ENCODE results near the gene CNTN5. TPM values are rescaled to one million over a fixed set of nuclear protein-coding genes. Genes with fewer than 3 reads are reported as not detected.

CNTN5 gene
- total and polyA plus RNA-seq, 2 donors (not counting 1 experiment from before 2014, with no cell fraction given), result 0.17 TPM; not detected in 1

DNA sequence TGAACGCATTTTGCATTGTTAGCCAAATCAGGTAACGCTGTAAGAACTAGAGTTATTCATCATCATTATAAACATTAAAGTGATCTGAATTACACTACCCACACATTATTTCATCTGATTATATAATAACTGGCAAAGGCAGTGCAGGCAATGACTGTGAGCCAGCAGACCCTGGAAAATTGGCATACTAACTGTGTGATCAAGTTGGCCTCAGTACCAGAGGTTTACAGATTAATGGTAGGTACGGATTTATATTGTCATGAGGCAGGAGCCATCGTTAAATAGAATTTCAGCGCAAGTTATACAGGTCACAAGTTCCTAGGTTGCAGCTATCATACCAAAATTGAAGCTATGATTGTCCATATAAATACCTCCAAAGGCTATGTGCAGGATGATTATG, 225.4 kb downstream of the CNTN5 start:
- no peak overlapping the region for H3K9ac ChIP-seq (ENCODE audit: insufficient read depth, low read length)
- no peak overlapping the region for H3K4me3 ChIP-seq (replicated peaks in 1 of 4; ENCODE audit: control extremely low read depth in 1 of 4, insufficient read depth in 1 of 4, low read depth in 3 of 4, low read length in 4 of 4)
- H4K20me1 ChIP-seq (ENCODE audit: control insufficient read depth, extremely low read depth, insufficient read depth, low read length), result no peaks in the 10 kb centered on the region
- no peaks in the 10 kb centered on the region for H3K4me1 ChIP-seq (ENCODE audit: control insufficient read depth, extremely low read depth, insufficient read depth, low read length)
- H3K36me3 ChIP-seq (ENCODE audit: control insufficient read depth, insufficient read depth, low read length), result no peaks in the 10 kb centered on the region
- no peaks in the 10 kb centered on the region for H3K79me2 ChIP-seq (ENCODE audit: control insufficient read depth, insufficient read depth, low read length)
- H3K27me3 ChIP-seq (ENCODE audit: control insufficient read depth, insufficient read depth, low read length), result no peaks in the 10 kb centered on the region
- TF ChIP-seq, protein P1, sequence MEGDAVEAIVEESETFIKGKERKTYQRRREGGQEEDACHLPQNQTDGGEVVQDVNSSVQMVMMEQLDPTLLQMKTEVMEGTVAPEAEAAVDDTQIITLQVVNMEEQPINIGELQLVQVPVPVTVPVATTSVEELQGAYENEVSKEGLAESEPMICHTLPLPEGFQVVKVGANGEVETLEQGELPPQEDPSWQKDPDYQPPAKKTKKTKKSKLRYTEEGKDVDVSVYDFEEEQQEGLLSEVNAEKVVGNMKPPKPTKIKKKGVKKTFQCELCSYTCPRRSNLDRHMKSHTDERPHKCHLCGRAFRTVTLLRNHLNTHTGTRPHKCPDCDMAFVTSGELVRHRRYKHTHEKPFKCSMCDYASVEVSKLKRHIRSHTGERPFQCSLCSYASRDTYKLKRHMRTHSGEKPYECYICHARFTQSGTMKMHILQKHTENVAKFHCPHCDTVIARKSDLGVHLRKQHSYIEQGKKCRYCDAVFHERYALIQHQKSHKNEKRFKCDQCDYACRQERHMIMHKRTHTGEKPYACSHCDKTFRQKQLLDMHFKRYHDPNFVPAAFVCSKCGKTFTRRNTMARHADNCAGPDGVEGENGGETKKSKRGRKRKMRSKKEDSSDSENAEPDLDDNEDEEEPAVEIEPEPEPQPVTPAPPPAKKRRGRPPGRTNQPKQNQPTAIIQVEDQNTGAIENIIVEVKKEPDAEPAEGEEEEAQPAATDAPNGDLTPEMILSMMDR (conservative IDR thresholded peaks at IDR 0.05 in 1 of 2, IDR thresholded peaks at IDR 0.05 in 1 of 2; ENCODE audit: low read depth in 1 of 2, low read length in 2 of 2), result no peak
- TF ChIP-seq EZH2 (IDR thresholded peaks at IDR 0.05; ENCODE audit: low read length, missing control alignments), result no peak
- H2AFZ ChIP-seq (ENCODE audit: low read length), result no peak overlapping the region
- no peak for DNase-seq (ENCODE audit: low read depth in 2 of 2)
- no peak overlapping the region for H3K4me2 ChIP-seq (ENCODE audit: extremely low read depth, insufficient read depth, low read length)
- no peak overlapping the region for H3K27ac ChIP-seq (ENCODE audit: insufficient read depth, low read length)
- H3K9me3 ChIP-seq (ENCODE audit: control insufficient read depth, insufficient read depth, low read depth, low read length), result no peaks in the 10 kb centered on the region

DNA sequence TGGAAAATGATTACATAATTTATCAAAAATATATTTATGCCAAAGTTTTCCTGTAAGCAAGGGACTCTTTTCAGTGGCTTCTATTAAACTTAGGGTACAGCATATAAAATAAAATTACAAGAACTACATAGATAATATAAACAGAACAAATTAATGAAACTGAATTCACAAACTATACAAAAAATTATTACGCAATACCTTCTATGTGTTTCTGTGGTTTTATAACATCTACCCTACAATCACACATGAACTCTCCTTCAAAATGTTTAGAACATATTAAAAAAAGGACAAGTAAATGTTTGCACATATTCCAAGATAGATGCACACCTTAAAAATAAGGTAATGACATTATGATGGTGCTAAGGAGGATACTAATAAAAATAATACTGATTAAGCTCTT, 235.9 kb downstream of the CNTN5 start:
- no peak overlapping the region for H3K9ac ChIP-seq (ENCODE audit: insufficient read depth, low read length)
- H4K20me1 ChIP-seq (ENCODE audit: control insufficient read depth, extremely low read depth, insufficient read depth, low read length), result no peaks in the 10 kb centered on the region
- no peak overlapping the region for H3K27ac ChIP-seq (ENCODE audit: insufficient read depth, low read length)
- no peaks in the 10 kb centered on the region for H3K36me3 ChIP-seq (ENCODE audit: control insufficient read depth, insufficient read depth, low read length)
- H3K27me3 ChIP-seq (ENCODE audit: control insufficient read depth, insufficient read depth, low read length), result no peaks in the 10 kb centered on the region
- DNase-seq (ENCODE audit: low read depth in 2 of 2), result no peak
- H3K9me3 ChIP-seq (ENCODE audit: control insufficient read depth, insufficient read depth, low read depth, low read length), result no peaks in the 10 kb centered on the region
- H3K79me2 ChIP-seq (ENCODE audit: control insufficient read depth, insufficient read depth, low read length), result no peaks in the 10 kb centered on the region
- no peak overlapping the region for H3K4me2 ChIP-seq (ENCODE audit: extremely low read depth, insufficient read depth, low read length)
- H2AFZ ChIP-seq (ENCODE audit: low read length), result no peak overlapping the region
- H3K4me3 ChIP-seq (replicated peaks in 1 of 4; ENCODE audit: control extremely low read depth in 1 of 4, insufficient read depth in 1 of 4, low read depth in 3 of 4, low read length in 4 of 4), result no peak overlapping the region
- no peak for TF ChIP-seq EZH2 (IDR thresholded peaks at IDR 0.05; ENCODE audit: low read length, missing control alignments)
- TF ChIP-seq, protein P1 (conservative IDR thresholded peaks at IDR 0.05 in 1 of 2, IDR thresholded peaks at IDR 0.05 in 1 of 2; ENCODE audit: low read depth in 1 of 2, low read length in 2 of 2), result no peak
- no peaks in the 10 kb centered on the region for H3K4me1 ChIP-seq (ENCODE audit: control insufficient read depth, extremely low read depth, insufficient read depth, low read length)

DNA sequence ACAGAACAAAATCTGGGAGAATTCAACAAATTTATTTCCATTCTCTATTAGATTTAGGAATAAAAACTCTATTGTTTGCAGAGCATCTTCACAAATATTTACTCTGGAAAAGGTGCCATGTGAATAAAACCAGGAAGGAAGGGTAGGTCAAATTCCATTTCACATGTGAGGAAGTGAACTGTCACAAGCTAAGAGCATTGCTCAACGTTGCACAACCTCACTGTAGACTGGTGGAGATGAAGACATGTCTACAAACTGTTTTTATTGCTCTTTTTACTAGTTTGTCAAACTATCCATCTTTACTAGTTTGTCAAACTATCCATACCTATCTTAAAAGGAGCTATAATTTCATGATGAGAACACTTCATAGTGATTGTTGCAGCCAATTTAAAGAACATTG, 236.4 kb downstream of the CNTN5 start:
- H2AFZ ChIP-seq (ENCODE audit: low read length), result no peak overlapping the region
- no peak overlapping the region for H3K27ac ChIP-seq (ENCODE audit: insufficient read depth, low read length)
- H3K79me2 ChIP-seq (ENCODE audit: control insufficient read depth, insufficient read depth, low read length), result no peaks in the 10 kb centered on the region
- no peak for TF ChIP-seq EZH2 (IDR thresholded peaks at IDR 0.05; ENCODE audit: low read length, missing control alignments)
- TF ChIP-seq, protein P1 (conservative IDR thresholded peaks at IDR 0.05 in 1 of 2, IDR thresholded peaks at IDR 0.05 in 1 of 2; ENCODE audit: low read depth in 1 of 2, low read length in 2 of 2), result no peak
- no peaks in the 10 kb centered on the region for H3K9me3 ChIP-seq (ENCODE audit: control insufficient read depth, insufficient read depth, low read depth, low read length)
- no peaks in the 10 kb centered on the region for H4K20me1 ChIP-seq (ENCODE audit: control insufficient read depth, extremely low read depth, insufficient read depth, low read length)
- no peaks in the 10 kb centered on the region for H3K27me3 ChIP-seq (ENCODE audit: control insufficient read depth, insufficient read depth, low read length)
- no peak overlapping the region for H3K4me3 ChIP-seq (replicated peaks in 1 of 4; ENCODE audit: control extremely low read depth in 1 of 4, insufficient read depth in 1 of 4, low read depth in 3 of 4, low read length in 4 of 4)
- no peak overlapping the region for H3K4me2 ChIP-seq (ENCODE audit: extremely low read depth, insufficient read depth, low read length)
- DNase-seq (ENCODE audit: low read depth in 2 of 2), result no peak
- no peaks in the 10 kb centered on the region for H3K4me1 ChIP-seq (ENCODE audit: control insufficient read depth, extremely low read depth, insufficient read depth, low read length)
- H3K36me3 ChIP-seq (ENCODE audit: control insufficient read depth, insufficient read depth, low read length), result no peaks in the 10 kb centered on the region
- no peak overlapping the region for H3K9ac ChIP-seq (ENCODE audit: insufficient read depth, low read length)
